Prostate gland (tissue), 2 donors: Measurements from ENCODE around the gene RASGRF2.

Experiments
- CTCF ChIP-seq, 4 experiments: fragments of 200-600 bp in 2 of 4; fragments of 450-650 bp in 2 of 4; sonication (generic) in 2 of 4; IDR thresholded peaks; 1 replicate in 3 of 4; 2 replicates in 1 of 4; pipeline ENCODE4 v1.5.1; 2016 to 2019; ENCODE audit warnings: antibody characterized with exemption in 4 of 4, mild to moderate bottlenecking in 2 of 4, moderate library complexity in 2 of 4
- POLR2AphosphoS5 ChIP-seq: sonication (generic); formaldehyde crosslinking; IDR thresholded peaks from one replicate; pipeline ENCODE4 v1.6.1; 2017; ENCODE audit warnings: antibody characterized with exemption

- TF ChIP-seq POLR2AphosphoS5 (no peak), CTCF (IDR thresholded peaks at IDR 0.05) (no peak)
Observed at GRCh38 chr5:81035522-81035921, 75.4 kb downstream of the RASGRF2 start.
